ENCODE measurements around the gene ADAMTS8. TPM values are rescaled to one million over a fixed set of nuclear protein-coding genes. Genes with fewer than 3 reads are reported as not detected.
A peak's percentile ranks its signal among the peaks of the same experiment; 100 is the strongest.

The ADAMTS8 gene
- total and polyA plus RNA-seq, 8 donors = 0.58 to 24.1 (median 4.8) TPM

DNA sequence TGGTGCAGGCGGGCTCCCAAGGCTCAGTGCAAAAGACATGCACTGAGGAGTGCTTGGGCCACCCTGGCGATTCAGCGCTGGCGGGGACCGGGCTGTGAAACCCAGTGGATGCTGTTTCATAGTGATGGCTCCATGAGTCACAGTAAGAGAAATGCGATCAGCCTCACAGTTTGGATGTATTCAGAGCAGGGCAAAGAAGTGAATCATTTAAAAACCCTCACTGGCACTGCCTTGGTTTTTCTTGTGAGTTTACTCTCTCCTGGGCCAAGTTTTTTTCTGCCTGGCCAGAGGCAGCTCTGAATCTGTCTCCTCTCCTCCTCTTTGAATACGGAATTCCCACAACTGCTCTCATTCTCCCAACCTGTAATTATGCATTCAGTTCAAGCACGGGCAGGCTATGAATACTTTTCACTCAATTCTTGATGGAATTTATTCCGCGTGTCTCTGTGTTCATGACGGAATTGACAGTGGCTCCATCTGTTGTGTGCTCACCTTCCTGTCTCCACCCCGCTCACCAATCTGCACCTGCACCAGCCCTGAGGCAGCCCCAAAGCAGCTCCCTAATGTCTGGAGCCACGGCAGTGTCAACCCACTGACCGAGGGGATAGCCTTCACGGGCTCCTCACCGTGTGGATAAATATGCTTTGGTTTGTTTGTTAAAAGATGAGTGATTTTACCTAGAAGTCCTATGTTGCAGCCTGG is 14.9 kb downstream of the ADAMTS8 start:
- DNase-seq = no peak
- Histone ChIP-seq H3K9me3 (no peaks in the 10 kb centered on the region), H3K36me3 (peaks cover 0 to 11% (median 2%) of the 10 kb centered on the region in 4 donors), H3K27me3 (peaks cover 0 to 21% (median 4%) of the 10 kb centered on the region in 3 donors), H3K27ac (peak overlapping the region in 3 of 5 donors; percentile 10 to 60 (median 29)), H3K4me3 (no peak overlapping the region), H3K4me1 (peaks cover 0 to 7% (median 3%) of the 10 kb centered on the region in 4 donors)
- WGBS, 5 donors = 76 to 88% (median 84%) methylated on average over 16 of the region's 16 CpGs
- peak in 1 of 3 donors; percentile 8 for TF ChIP-seq POLR2AphosphoS5 (IDR thresholded peaks at IDR 0.05)
- no peak for TF ChIP-seq EP300 (IDR thresholded peaks at IDR 0.05)
- intact Hi-C loops (cut with DNase I; ENCODE audit: low total_unique reads) = no loop called here

DNA sequence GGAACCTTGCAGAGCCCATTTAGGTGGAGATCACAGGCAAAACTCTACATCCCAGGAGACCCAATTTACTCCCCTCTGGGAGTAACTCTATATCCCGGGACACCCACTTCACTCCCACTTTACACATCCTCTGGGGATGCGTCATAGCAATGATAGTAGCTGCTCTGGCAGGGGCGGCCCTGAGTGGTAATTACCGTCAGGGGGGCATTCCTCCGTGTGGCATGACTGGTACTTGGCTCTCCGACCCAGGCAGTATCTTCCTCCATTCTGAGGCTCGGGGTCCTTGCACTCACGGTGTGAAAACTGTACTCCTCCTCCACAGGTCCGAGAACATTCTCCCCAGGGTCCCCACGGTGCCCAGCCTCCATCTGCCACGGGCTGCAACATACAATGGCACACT is 17.2 kb downstream of the ADAMTS8 start:
- Histone ChIP-seq H3K27me3 (peaks cover 0 to 21% (median 4%) of the 10 kb centered on the region in 3 donors), H3K9me3 (no peaks in the 10 kb centered on the region), H3K27ac (no peak overlapping the region), H3K4me1 (peaks cover 0 to 12% (median 0%) of the 10 kb centered on the region in 4 donors), H3K36me3 (peaks cover 0 to 5% (median 2%) of the 10 kb centered on the region in 4 donors), H3K4me3 (no peak overlapping the region)
- no peak for TF ChIP-seq POLR2AphosphoS5 (IDR thresholded peaks at IDR 0.05)
- TF ChIP-seq, protein P1, sequence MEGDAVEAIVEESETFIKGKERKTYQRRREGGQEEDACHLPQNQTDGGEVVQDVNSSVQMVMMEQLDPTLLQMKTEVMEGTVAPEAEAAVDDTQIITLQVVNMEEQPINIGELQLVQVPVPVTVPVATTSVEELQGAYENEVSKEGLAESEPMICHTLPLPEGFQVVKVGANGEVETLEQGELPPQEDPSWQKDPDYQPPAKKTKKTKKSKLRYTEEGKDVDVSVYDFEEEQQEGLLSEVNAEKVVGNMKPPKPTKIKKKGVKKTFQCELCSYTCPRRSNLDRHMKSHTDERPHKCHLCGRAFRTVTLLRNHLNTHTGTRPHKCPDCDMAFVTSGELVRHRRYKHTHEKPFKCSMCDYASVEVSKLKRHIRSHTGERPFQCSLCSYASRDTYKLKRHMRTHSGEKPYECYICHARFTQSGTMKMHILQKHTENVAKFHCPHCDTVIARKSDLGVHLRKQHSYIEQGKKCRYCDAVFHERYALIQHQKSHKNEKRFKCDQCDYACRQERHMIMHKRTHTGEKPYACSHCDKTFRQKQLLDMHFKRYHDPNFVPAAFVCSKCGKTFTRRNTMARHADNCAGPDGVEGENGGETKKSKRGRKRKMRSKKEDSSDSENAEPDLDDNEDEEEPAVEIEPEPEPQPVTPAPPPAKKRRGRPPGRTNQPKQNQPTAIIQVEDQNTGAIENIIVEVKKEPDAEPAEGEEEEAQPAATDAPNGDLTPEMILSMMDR (IDR thresholded peaks at IDR 0.05) = no peak
- TF ChIP-seq EP300 (IDR thresholded peaks at IDR 0.05) = no peak
- TF ChIP-seq POLR2A (IDR thresholded peaks at IDR 0.05) = no peak
- intact Hi-C loops (cut with DNase I; ENCODE audit: low total_unique reads) = no loop called here
- DNase-seq = no peak
- 79 to 87% (median 79%) methylated on average over 11 of the region's 11 CpGs for WGBS, 5 donors

DNA sequence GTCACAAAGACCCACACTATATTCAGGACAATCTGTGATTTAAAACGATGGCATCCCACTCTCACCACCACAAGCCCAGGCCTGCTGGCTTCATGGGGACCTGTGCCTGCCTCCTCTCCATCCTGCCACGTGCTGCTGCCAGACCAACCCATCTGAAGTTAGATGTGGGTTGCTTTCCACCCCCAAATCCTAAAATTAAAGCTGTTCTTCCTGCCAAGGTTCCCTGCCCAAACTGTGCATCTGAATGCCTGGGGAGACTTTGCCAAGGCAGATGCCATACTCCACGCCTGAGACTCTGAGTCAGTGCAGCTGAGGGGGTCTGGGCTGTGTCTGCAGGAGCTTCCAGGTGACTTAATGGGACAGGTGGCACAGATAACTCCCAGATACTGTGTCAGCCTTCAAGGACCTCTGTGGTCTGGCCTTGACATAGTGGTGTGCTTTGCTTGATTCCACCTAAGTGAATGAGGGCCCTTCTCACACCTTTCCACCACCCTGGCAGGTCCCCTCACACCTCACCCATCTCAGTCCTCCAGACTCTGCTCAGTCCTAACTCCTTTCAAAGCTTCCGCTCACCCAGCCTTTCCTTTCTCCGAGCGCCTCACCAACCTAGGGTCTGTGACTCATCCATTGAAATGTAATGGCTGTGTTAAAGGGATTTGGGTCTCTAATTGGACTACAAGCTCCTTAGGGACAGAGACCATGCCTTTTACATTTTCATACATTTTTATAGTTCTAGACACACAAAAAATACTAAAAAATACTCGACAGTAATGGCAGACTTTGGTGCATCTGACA is 18.6 kb downstream of the ADAMTS8 start:
- peaks cover 0 to 12% (median 0%) of the 10 kb centered on the region in 4 donors for H3K4me1 ChIP-seq
- intact Hi-C loops (cut with DNase I; ENCODE audit: low total_unique reads) = no loop called here
- WGBS, 5 donors = 77 to 83% (median 81%) methylated on average over 7 of the region's 7 CpGs

DNA sequence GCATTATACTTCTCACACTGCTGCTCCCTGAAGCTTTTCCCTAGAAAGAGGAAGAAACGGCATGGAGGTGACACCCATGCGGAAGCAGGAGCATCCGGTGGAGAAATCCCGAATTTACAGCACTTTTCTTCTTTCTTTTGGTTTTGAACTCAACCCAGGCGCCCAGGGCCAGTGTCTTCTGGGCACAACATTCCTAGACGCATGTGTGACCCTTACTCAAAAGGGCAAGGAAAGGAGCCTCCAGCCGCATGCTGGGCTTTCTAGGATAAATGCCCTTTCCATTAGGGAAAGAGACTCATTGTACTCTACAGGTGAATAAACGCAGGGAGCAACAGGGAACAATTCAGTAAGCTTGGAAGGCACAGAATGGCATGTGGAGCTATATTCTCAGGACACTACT is 19.5 kb downstream of the ADAMTS8 start:
- Histone ChIP-seq H3K4me1 (peaks cover 0 to 17% (median 2%) of the 10 kb centered on the region in 4 donors), H3K9me3 (no peaks in the 10 kb centered on the region), H3K4me3 (no peak overlapping the region), H3K27me3 (peaks cover 0 to 9% (median 6%) of the 10 kb centered on the region in 3 donors), H3K27ac (peak overlapping the region in 1 of 5 donors; percentile 86), H3K36me3 (peaks cover 0 to 12% (median 3%) of the 10 kb centered on the region in 4 donors)
- no peak for DNase-seq
- intact Hi-C loops (cut with DNase I; ENCODE audit: low total_unique reads) = no loop called here
- WGBS, 5 donors = 75 to 84% (median 79%) methylated on average over 8 of the region's 8 CpGs
- no peak for TF ChIP-seq EP300 (IDR thresholded peaks at IDR 0.05)
- TF ChIP-seq POLR2AphosphoS5 (IDR thresholded peaks at IDR 0.05) = no peak
- TF ChIP-seq POLR2A (IDR thresholded peaks at IDR 0.05) = no peak

More for the DNA sequence above, 18.6 kb downstream of the ADAMTS8 start:
- DNase-seq = no peak
- Histone ChIP-seq H3K36me3 (peaks cover 0 to 12% (median 3%) of the 10 kb centered on the region in 4 donors), H3K9me3 (no peaks in the 10 kb centered on the region), H3K27me3 (peaks cover 0 to 13% (median 6%) of the 10 kb centered on the region in 3 donors), H3K27ac (peak overlapping the region in 1 of 5 donors; percentile 24), H3K4me3 (no peak overlapping the region)
- TF ChIP-seq EP300 (IDR thresholded peaks at IDR 0.05) (no peak), POLR2AphosphoS5 (IDR thresholded peaks at IDR 0.05) (no peak), POLR2A (IDR thresholded peaks at IDR 0.05) (no peak)
- TF ChIP-seq, protein P1 (IDR thresholded peaks at IDR 0.05) = no peak

DNA sequence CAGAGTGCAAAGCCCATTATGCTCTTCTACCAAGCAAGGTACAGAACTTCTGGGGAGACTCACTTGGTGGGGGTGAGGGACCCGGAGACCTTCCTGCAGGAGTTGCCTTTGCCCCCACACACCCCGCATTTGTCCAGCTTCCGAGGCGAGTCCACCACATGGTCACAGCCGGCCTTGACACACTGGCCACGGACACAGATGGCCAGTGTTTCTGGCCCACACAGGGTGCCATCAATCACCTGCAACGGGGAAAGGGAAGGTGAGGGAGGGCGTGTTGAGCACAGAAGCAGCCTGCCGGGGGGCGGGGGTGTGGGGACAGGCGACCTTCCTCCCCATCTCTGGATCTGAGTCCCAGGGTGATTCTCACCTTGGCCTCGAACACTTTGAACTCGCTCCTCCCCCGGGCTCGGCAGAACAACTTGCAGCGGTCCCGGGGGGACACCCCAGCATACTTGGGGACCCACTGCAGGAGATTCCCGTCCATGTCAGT is 20.0 kb downstream of the ADAMTS8 start:
- Histone ChIP-seq H3K27ac (peak overlapping the region in 3 of 5 donors; percentile 12 to 86 (median 14)), H3K36me3 (peaks cover 0 to 12% (median 3%) of the 10 kb centered on the region in 4 donors), H3K9me3 (no peaks in the 10 kb centered on the region), H3K4me1 (peaks cover 0 to 20% (median 6%) of the 10 kb centered on the region in 4 donors), H3K4me3 (no peak overlapping the region), H3K27me3 (peaks cover 0 to 9% (median 6%) of the 10 kb centered on the region in 3 donors)
- intact Hi-C loops (cut with DNase I; ENCODE audit: low total_unique reads) = no loop called here
- no peak for DNase-seq
- WGBS, 5 donors = 68 to 78% (median 76%) methylated on average over 12 to 18 of the region's 18 CpGs
- TF ChIP-seq POLR2AphosphoS5 (IDR thresholded peaks at IDR 0.05) (no peak), EP300 (IDR thresholded peaks at IDR 0.05) (no peak), POLR2A (IDR thresholded peaks at IDR 0.05) (no peak)
- TF ChIP-seq, protein P1 (IDR thresholded peaks at IDR 0.05) = no peak

Measured in stomach (tissue), 9 donors.